Activated gamma-delta T cell (primary cell): ENCODE results near the gene GLIS2.

ENCODE experiments used
- DNase-seq: peaks from one replicate; lab custom pipeline; 2025; lab: John Stamatoyannopoulos, UW

GLIS2 gene

GRCh38 chr16:4370151-4370550, 54.3 kb downstream of the GLIS2 start:
- DNase-seq: no peak

DNA sequence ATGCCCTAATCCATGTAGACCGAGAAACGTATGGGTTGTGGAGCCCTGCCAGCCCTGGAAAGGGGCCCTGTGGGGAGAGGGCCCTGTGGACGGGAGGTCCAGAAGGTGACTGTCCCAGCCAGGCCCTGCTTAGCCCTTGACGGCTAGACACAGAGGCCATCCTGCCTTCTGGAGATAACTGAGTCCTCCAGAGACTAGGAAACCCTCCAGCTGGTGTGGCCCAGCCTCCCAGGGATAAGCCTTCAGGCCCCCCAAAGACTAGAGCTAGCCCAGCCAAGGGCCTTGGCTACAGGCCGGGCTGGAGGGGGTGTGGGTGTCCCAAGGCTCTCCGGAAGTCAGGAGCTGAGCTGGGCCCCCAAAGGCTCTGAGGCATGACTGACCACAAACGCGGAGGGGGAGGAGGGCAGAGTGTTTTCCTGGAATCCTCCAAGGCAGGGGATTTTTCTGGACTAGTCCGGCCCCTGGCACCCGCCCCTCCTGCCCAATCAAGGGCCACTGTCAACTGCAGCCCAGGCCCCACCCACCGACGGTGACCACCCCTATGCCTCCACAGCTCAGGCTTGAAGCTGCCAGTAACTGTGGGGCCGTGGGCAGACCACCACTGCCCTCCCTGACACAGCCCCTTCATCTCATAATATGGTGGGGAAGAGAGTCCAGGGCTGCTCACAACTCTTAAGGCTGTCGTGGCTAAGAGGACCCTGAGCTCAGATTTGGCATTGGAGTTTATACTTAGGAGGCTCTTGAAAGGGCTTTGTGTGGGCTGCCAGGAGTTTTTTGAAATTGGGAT, 54.9 kb downstream of the GLIS2 start:
- DNase-seq: no peak

GRCh38 chr16:4371357-4372000, 55.6 kb downstream of the GLIS2 start, which contains the start of gene VASN:
Gene VASN (plus strand): TSS chr16:4371848. CDS start chr16:4380878, 9,030 bp downstream.
- peak; percentile 66 for DNase-seq

- no peak for DNase-seq
These were observed 56.2 kb downstream of the GLIS2 start for GRCh38 chr16:4372001-4372577.

GRCh38 chr16:4372578-4373355, 56.9 kb downstream of the GLIS2 start:
- DNase-seq: no peak

GRCh38 chr16:4373356-4373908, 57.6 kb downstream of the GLIS2 start:
- DNase-seq: no peak

DNA sequence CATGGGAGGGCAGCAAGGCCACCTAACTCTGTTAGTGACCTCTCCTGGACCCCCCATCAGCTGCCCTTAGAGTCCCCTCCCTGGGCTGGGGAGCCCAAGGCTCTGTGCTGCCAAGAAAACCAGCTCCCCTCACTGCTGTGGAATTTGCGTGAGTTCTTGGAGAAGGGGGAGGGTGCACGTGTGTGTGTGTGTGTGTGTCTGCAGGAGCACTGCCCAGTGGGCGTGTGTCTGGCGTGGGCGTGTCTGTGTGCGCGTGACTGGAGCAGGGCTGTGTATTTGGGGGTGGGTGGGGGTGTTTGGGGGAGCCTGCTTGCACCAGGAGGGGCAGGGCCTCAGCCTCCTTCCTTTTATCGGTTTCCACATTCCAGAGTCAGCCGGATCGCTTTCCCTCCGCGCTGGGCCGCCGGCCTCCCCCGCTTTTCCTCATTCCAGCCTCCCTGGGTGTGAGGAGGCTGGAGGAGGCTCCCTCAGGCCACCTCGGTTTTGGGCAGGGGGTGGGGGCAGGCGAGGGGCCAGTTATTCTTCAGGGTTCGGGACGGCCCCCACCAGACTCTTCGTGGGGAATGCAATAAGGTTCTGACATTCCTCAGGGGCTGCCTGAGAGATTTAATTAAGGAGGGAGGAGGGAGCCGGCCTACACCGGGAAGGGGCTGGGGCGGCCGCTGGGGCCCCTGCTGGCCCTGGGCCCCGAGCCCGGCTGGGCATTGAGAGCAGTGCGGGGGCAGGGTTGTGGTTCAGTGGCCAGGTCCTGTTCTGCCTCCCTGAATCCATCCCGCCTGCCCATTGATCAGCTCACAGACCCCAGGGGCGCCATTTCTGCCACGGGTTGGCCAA, 58.3 kb downstream of the GLIS2 start:
- DNase-seq: no peak

GRCh38 chr16:4375717-4376116, 59.9 kb downstream of the GLIS2 start:
- DNase-seq: no peak

GRCh38 chr16:4376126-4376892, 60.4 kb downstream of the GLIS2 start:
- no peak for DNase-seq

DNA sequence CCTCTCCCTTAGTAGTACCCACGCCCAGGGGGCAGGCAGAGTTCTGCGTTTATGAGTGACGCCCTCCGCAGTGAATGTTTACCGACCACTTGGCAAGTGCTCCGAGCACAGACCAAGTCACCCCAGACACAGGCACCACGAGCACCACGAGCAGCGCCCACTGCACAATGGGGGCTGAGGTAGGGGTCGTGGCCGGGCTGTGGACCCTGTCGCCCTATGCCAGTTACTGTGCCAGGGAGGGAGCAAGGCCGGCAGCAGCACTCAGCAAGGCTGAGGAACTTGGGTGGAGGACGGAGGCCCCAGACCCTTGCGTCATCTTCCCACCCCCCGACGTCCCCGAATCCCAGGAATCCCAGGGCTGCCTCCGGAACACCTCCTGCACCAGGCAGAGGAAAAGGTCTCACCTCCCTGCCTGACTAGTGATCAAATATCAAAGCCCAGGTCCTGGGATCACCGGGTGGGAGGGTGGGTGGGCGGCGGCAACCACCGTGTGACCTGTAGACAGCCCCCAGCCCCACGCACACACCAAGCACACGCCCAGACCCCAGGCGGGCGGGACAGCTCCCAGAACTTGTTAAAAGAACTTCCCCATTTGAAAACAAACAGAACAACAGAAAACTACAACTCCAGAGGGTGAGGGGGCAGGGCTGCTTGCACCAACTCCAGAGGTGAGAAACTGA, 61.2 kb downstream of the GLIS2 start:
- DNase-seq: no peak

GRCh38 chr16:4377573-4378154, 61.8 kb downstream of the GLIS2 start:
- no peak for DNase-seq

- DNase-seq: no peak
These were observed 62.3 kb downstream of the GLIS2 start for GRCh38 chr16:4378161-4378666.

DNA sequence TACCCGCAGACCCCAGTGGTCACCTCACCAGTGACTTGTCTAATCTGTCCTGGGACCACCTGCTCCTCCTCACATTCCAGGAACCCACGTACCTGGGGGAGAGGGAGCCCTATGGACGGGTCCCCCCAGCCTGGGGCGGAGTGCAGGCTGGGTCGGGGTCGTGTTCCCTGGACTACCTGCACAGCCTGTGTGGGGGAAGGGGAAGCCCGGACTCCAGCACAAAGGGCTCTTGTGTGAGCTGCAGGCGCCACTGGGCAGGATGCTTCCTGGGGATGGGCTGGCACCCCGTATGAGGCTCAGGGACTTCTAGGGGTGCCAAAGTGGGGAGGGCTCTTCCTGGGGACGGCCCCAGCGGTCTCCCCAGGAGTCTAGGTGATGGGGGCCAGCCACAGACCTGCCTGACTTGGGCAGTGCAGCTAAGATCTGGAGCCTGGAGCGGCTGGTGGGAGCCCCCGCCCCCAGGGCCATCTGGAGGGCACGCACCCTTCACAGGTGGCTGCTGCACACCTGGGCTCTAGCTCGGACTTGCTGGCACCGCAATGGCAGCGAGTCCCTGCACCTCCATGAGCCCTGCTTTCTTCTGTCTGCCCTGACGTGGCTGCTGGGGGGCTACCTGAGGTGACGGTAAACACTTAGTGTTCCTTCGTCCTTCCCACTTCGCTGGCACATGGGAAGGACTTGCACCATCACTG, 63.3 kb downstream of the GLIS2 start:
- DNase-seq: no peak

- DNase-seq: no peak
These were observed 64.5 kb downstream of the GLIS2 start for GRCh38 chr16:4380119-4381063.

- no peak for DNase-seq
These were observed 65.4 kb downstream of the GLIS2 start for GRCh38 chr16:4381072-4381934.
